HK-2 (cell line): Measurements from ENCODE around the gene PYGB.
"Not testable (repeated sequence)": the region's sequence is repeated elsewhere in the genome, so short reads cannot be mapped to it uniquely, and the experiment has no call there.

ENCODE experiments used
- DNase-seq: peaks from one replicate; pipeline ENCODE4 v3.0.0-alpha.2; 2018; ENCODE audit not compliant: unreplicated experiment

Gene PYGB

GRCh38 chr20:25314497-25315417 lies 66.9 kb downstream of the PYGB start:
- no peak for DNase-seq

GRCh38 chr20:25315418-25316210 lies 67.7 kb downstream of the PYGB start:
- peak; percentile 66 for DNase-seq

GRCh38 chr20:25316506-25317190 lies 68.8 kb downstream of the PYGB start:
- no peak for DNase-seq

- DNase-seq, result no peak
Observed at GRCh38 chr20:25317351-25318075, 69.6 kb downstream of the PYGB start.

GRCh38 chr20:25318471-25319240 lies 70.8 kb downstream of the PYGB start:
- DNase-seq, result no peak

- DNase-seq, result no peak
Observed at GRCh38 chr20:25319241-25320034, 71.6 kb downstream of the PYGB start.

- no peak for DNase-seq
Observed at GRCh38 chr20:25320035-25320800, 72.3 kb downstream of the PYGB start.

GRCh38 chr20:25321262-25321831 lies 73.5 kb downstream of the PYGB start:
- DNase-seq, result no peak

GRCh38 chr20:25321991-25322390 lies 74.1 kb downstream of the PYGB start:
- DNase-seq, result no peak

- no peak for DNase-seq
Observed at GRCh38 chr20:25323496-25324246, 75.8 kb downstream of the PYGB start.

GRCh38 chr20:25324412-25324811 lies 76.5 kb downstream of the PYGB start:
- DNase-seq, result no peak

GRCh38 chr20:25325073-25325472 lies 77.2 kb downstream of the PYGB start:
- DNase-seq, result no peak

GRCh38 chr20:25325997-25326396 lies 78.1 kb downstream of the PYGB start:
- no peak for DNase-seq

GRCh38 chr20:25327521-25328235 lies 79.8 kb downstream of the PYGB start:
- no peak for DNase-seq

GRCh38 chr20:25328954-25329498 lies 81.1 kb downstream of the PYGB start:
- no peak for DNase-seq

GRCh38 chr20:25334972-25335371 lies 87.1 kb downstream of the PYGB start:
- DNase-seq, result not testable (repeated sequence)
